Gastrocnemius medialis (tissue), 4 donors: ENCODE measurements around the gene HNF4A. TPM values are rescaled to one million over a fixed set of nuclear protein-coding genes. Genes with fewer than 3 reads are reported as not detected.

ENCODE experiments used
- ATAC-seq, 2 donors: fragments of 150-250 bp; one replicate each; pipeline ENCODE4 v1.9.1; 2016
- DNase-seq, 2 donors: peaks; one replicate each; pipeline ENCODE4 v3.0.0-alpha.2; 2019
- H3K27ac ChIP-seq, 4 donors: fragments of 200-600 bp; sonication (generic); 1 replicate in 1 of 4; 2 replicates in 3 of 4; pipeline ENCODE4 v1.5.1; 2016 to 2018; ENCODE audit warnings: mild to moderate bottlenecking in 2 of 4, moderate library complexity in 1 of 4
- H3K27me3 ChIP-seq, 3 donors: fragments of 200-600 bp; sonication (generic) in 2 of 3; 1 replicate in 1 of 3; 2 replicates in 2 of 3; pipeline versions ENCODE4 v1.5.1 to v1.6.0; 2016 to 2019; ENCODE audit warnings: mild to moderate bottlenecking in 1 of 3, moderate library complexity in 1 of 3
- H3K36me3 ChIP-seq, 2 donors: fragments of 200-600 bp; sonication (generic) in 1 of 2; one replicate each; pipeline ENCODE4 v1.5.1; 2017 to 2018
- H3K4me1 ChIP-seq, 2 donors: fragments of 200-600 bp; sonication (generic) in 1 of 2; one replicate each; pipeline ENCODE4 v1.5.1; 2016 to 2017; ENCODE audit warnings: mild to moderate bottlenecking in 2 of 2
- H3K4me3 ChIP-seq, 4 donors: fragments of 200-600 bp; sonication (generic) in 3 of 4; 1 replicate in 1 of 4; 2 replicates in 3 of 4; pipeline ENCODE4 v1.5.1; 2016 to 2019; ENCODE audit warnings: mild to moderate bottlenecking in 2 of 4
- H3K9me3 ChIP-seq, 3 donors: fragments of 200-600 bp; sonication (generic) in 2 of 3; 1 replicate in 1 of 3; 2 replicates in 2 of 3; pipeline ENCODE4 v1.5.1; 2016 to 2019
- CTCF ChIP-seq, 5 experiments: fragments of 450-650 bp in 3 of 5; fragments of 200-600 bp in 2 of 5; sonication (generic) in 2 of 5; IDR thresholded peaks in 4 of 5; conservative IDR thresholded peaks in 1 of 5; 1 replicate in 4 of 5; 2 replicates in 1 of 5; pipeline ENCODE4 v1.5.1; 2016 to 2019; ENCODE audit warnings: antibody characterized with exemption in 5 of 5, mild to moderate bottlenecking in 3 of 5, moderate library complexity in 3 of 5
- POLR2A ChIP-seq, 2 donors: fragments of 450-650 bp; IDR thresholded peaks; one replicate each; pipeline ENCODE4 v1.6.1; 2017; ENCODE audit warnings: antibody characterized with exemption in 2 of 2, mild to moderate bottlenecking in 2 of 2, moderate library complexity in 2 of 2
- in situ Hi-C, 4 donors: fragments of 200-750 bp; cut with MboI; loops; one replicate each; pipeline versions ENCODE4 v1.15.0 to v1.8.0; 2017; ENCODE audit warnings: low sequenced_read_pairs in 4 of 4
- intact Hi-C: fragments of 100-400 bp; cut with DNase I; formaldehyde crosslinking; loops from one replicate; pipeline ENCODE4 v1.15.1; 2023; ENCODE audit warnings: low total_unique reads
- total RNA-seq, 4 donors: library from RNA; depleted of rRNA; stranded (reverse); fragments of >200 nt; gene quantifications; one replicate each; pipeline versions ENCODE4 v1.1.0 to v1.2.3, GENCODE V29; 2016

HNF4A gene
- total RNA-seq, 4 donors from 2014 or later: 0.29 to 0.83 (median 0.51) TPM; not detected in 1

- DNase-seq (peak; percentile 98), ATAC-seq (peak; percentile 91 to 93)
- H3K9me3 ChIP-seq: no peaks in the 10 kb centered on the region
- in situ Hi-C loops (loop anchor here (5.0 to 25.0 kb wide), 2 partner anchors 94 to 199 kb away; no protein-coding TSS in a partner anchor), intact Hi-C loops (loop anchor here (1.0 to 10.0 kb wide), 4 partner anchors 94 to 424 kb away; no protein-coding TSS in a partner anchor)
- H3K4me3 ChIP-seq: peak within 1 kb of the TSS; percentile 82 to 97 (median 88)
- TF ChIP-seq POLR2A (IDR thresholded peaks at IDR 0.05): peak; percentile 57 to 69
- peak; percentile 93 to 98 (median 97) for TF ChIP-seq CTCF (IDR thresholded peaks at IDR 0.05 in 4 of 5, conservative IDR thresholded peaks at IDR 0.05 in 1 of 5)
- peak within 1 kb of the TSS; percentile 85 to 93 (median 88) for H3K27ac ChIP-seq
- peaks cover 11 to 22% of the 10 kb centered on the region in 2 donors for H3K4me1 ChIP-seq
- H3K27me3 ChIP-seq: no peaks in the 10 kb centered on the region
- H3K36me3 ChIP-seq: no peaks in the 10 kb centered on the region
These were observed 44.5 kb upstream of the HNF4A start, which contains the start of gene FITM2 for GRCh38 chr20:44310664-44311639. Gene FITM2 (minus strand): TSS chr20:44311202. CDS start chr20:44311148, 54 bp downstream.

GRCh38 chr20:44314870-44315269 lies 40.6 kb upstream of the HNF4A start:
- in situ Hi-C loops: loop anchor here (5.0 to 25.0 kb wide), 2 partner anchors 98 to 203 kb away; no protein-coding TSS in a partner anchor

GRCh38 chr20:44319839-44320422 lies 35.6 kb upstream of the HNF4A start:
- Histone ChIP-seq H3K4me3 (no peak overlapping the region), H3K9me3 (no peaks in the 10 kb centered on the region), H3K27ac (no peak overlapping the region), H3K36me3 (no peaks in the 10 kb centered on the region), H3K27me3 (peaks cover 0 to 3% (median 0%) of the 10 kb centered on the region in 3 donors), H3K4me1 (no peaks in the 10 kb centered on the region)
- no peak for TF ChIP-seq CTCF (IDR thresholded peaks at IDR 0.05 in 4 of 5, conservative IDR thresholded peaks at IDR 0.05 in 1 of 5)
- no peak for TF ChIP-seq POLR2A (IDR thresholded peaks at IDR 0.05)
- ATAC-seq (no peak), DNase-seq (no peak)
- in situ Hi-C loops (loop anchor here in 3 of 4 donors (25.0 kb wide), 1 partner anchor 208 kb away; no protein-coding TSS in a partner anchor), intact Hi-C loops (loop anchor here (10.0 kb wide), 1 partner anchor 415 kb away; no protein-coding TSS in a partner anchor)

More at GRCh38 chr20:44314870-44315269, 40.6 kb upstream of the HNF4A start:
- Histone ChIP-seq H3K36me3 (no peaks in the 10 kb centered on the region), H3K9me3 (no peaks in the 10 kb centered on the region), H3K27ac (no peak overlapping the region), H3K4me3 (no peak overlapping the region), H3K4me1 (peaks cover 4 to 6% of the 10 kb centered on the region in 2 donors), H3K27me3 (peaks cover 0 to 3% (median 0%) of the 10 kb centered on the region in 3 donors)
- TF ChIP-seq CTCF (IDR thresholded peaks at IDR 0.05 in 4 of 5, conservative IDR thresholded peaks at IDR 0.05 in 1 of 5) (no peak), POLR2A (IDR thresholded peaks at IDR 0.05) (no peak)
- DNase-seq (no peak), ATAC-seq (no peak)
- intact Hi-C loops: loop anchor here (5.0 to 10.0 kb wide), 2 partner anchors 213 to 420 kb away; no protein-coding TSS in a partner anchor

- in situ Hi-C loops: loop anchor here in 3 of 4 donors (25.0 kb wide), 1 partner anchor 212 kb away; no protein-coding TSS in a partner anchor
- no peak for DNase-seq
- H3K27me3 ChIP-seq: peaks cover 3 to 21% (median 7%) of the 10 kb centered on the region in 3 donors
- H3K27ac ChIP-seq: no peak overlapping the region
- intact Hi-C loops: no loop called here
- no peak for ATAC-seq
- TF ChIP-seq CTCF (IDR thresholded peaks at IDR 0.05 in 4 of 5, conservative IDR thresholded peaks at IDR 0.05 in 1 of 5) (no peak), POLR2A (IDR thresholded peaks at IDR 0.05) (no peak)
- H3K36me3 ChIP-seq: no peaks in the 10 kb centered on the region
- no peaks in the 10 kb centered on the region for H3K9me3 ChIP-seq
- no peaks in the 10 kb centered on the region for H3K4me1 ChIP-seq
- no peak overlapping the region for H3K4me3 ChIP-seq
These were observed 31.2 kb upstream of the HNF4A start for GRCh38 chr20:44324343-44324742.
